IMR-90 (cell line): ENCODE results near the gene DCUN1D2. TPM values are rescaled to one million over a fixed set of nuclear protein-coding genes. Genes with fewer than 3 reads are reported as not detected.

ENCODE experiments used
- ATAC-seq: fragments of 200-7000 bp; cut with Tn5 transposase; 2 replicates; pipeline ENCODE4 v1.9.1; 2020; ENCODE audit warnings: low read depth, mild to moderate bottlenecking, moderate library complexity
- BruUV-seq: library from RNA; stranded (reverse); fragments of 400-500 nt; replicated peaks from 2 replicates; lab custom pipeline; 2021; lab: Mats Ljungman, UMichigan
- CTCF ChIA-PET: fragments of 300-600 bp; formaldehyde crosslinking; extraction: SDS; loops from one replicate; lab custom pipeline; 2021; ENCODE audit warnings: antibody characterized with exemption; lab: Yijun Ruan, JAX
- POLR2A ChIA-PET: fragments of 300-600 bp; sonication (Branson Sonifier 250); formaldehyde crosslinking; loops from one replicate; lab custom pipeline; 2022; ENCODE audit warnings: antibody characterized with exemption; ENCODE audit not compliant: unreplicated experiment; lab: Charles Lee
- DNase-seq: peaks from one replicate; pipeline ENCODE4 v3.0.0; 2013
- H2AFZ ChIP-seq: replicated peaks from 2 replicates; pipeline ENCODE3; 2013; ENCODE audit warnings: low read length, mild to moderate bottlenecking; ENCODE audit not compliant: poor library complexity
- H2AK5ac ChIP-seq: 2 replicates; pipeline ENCODE4 v1.6.1; 2013; ENCODE audit warnings: low read depth, low read length, inconsistent platforms
- H2AK9ac ChIP-seq: replicated peaks from 2 replicates; pipeline ENCODE3; 2013; ENCODE audit warnings: mild to moderate bottlenecking, low read depth, low read length, moderate library complexity; ENCODE audit not compliant: poor library complexity
- H2BK120ac ChIP-seq: 2 replicates; pipeline ENCODE4 v1.6.1; 2013; ENCODE audit warnings: low read depth, low read length, inconsistent platforms
- H2BK15ac ChIP-seq: 3 replicates; pipeline ENCODE4 v1.6.1; 2013; ENCODE audit warnings: low read depth, low read length, inconsistent platforms
- H2BK20ac ChIP-seq: 2 replicates; pipeline ENCODE4 v1.6.1; 2013; ENCODE audit warnings: low read depth, mild to moderate bottlenecking, inconsistent platforms, low read length, moderate library complexity
- H2BK5ac ChIP-seq: 2 replicates; pipeline ENCODE4 v1.6.1; 2013; ENCODE audit warnings: mild to moderate bottlenecking, low read depth, low read length, inconsistent platforms; ENCODE audit not compliant: poor library complexity, severe bottlenecking
- H3K14ac ChIP-seq: replicated peaks from 2 replicates; pipeline ENCODE4 v1.6.1; 2013; ENCODE audit warnings: low read depth, low read length, inconsistent platforms
- H3K18ac ChIP-seq: 2 replicates; pipeline ENCODE4 v1.6.1; 2013; ENCODE audit warnings: low read depth, low read length, control low read depth
- H3K23ac ChIP-seq: 2 replicates; pipeline ENCODE4 v1.6.1; 2013; ENCODE audit warnings: low read depth, low read length, inconsistent platforms
- H3K27ac ChIP-seq: 2 replicates; pipeline ENCODE4 v1.5.1; 2013; ENCODE audit warnings: mild to moderate bottlenecking, control low read depth, low read length; ENCODE audit not compliant: insufficient read depth
- H3K27me3 ChIP-seq: 2 replicates; pipeline ENCODE4 v1.6.1; 2013; ENCODE audit warnings: low read length; ENCODE audit not compliant: control insufficient read depth, insufficient read depth
- H3K36me3 ChIP-seq: 2 replicates; pipeline ENCODE4 v1.6.1; 2013; ENCODE audit warnings: low read length, mixed read lengths; ENCODE audit not compliant: control insufficient read depth, insufficient read depth
- H3K4ac ChIP-seq: 2 replicates; pipeline ENCODE4 v1.6.1; 2013; ENCODE audit warnings: low read depth, low read length, inconsistent platforms
- H3K4me1 ChIP-seq: 2 replicates; pipeline ENCODE4 v1.6.1; 2013; ENCODE audit warnings: low read length, mixed read lengths; ENCODE audit not compliant: control insufficient read depth, insufficient read depth
- H3K4me2 ChIP-seq: 2 replicates; pipeline ENCODE4 v1.6.1; 2013; ENCODE audit warnings: low read depth, mild to moderate bottlenecking, control low read depth, low read length, moderate library complexity
- H3K4me3 ChIP-seq: 2 replicates; pipeline ENCODE4 v1.5.1; 2013; ENCODE audit warnings: low read depth, mild to moderate bottlenecking, control low read depth, low read length, moderate library complexity; ENCODE audit not compliant: insufficient read depth
- H3K56ac ChIP-seq: 2 replicates; pipeline ENCODE4 v1.6.1; 2013; ENCODE audit warnings: low read length, inconsistent platforms; ENCODE audit not compliant: insufficient read depth; ENCODE audit errors: extremely low read depth
- H3K79me1 ChIP-seq, 2 experiments: 2 replicates each; pipeline ENCODE4 v1.6.1; 2013; ENCODE audit warnings: low read length in 2 of 2, inconsistent platforms in 1 of 2, low read depth in 1 of 2
- H3K9ac ChIP-seq: 2 replicates; pipeline ENCODE4 v1.6.1; 2013; ENCODE audit warnings: low read depth, low read length, control low read depth
- H3K9me1 ChIP-seq: 2 replicates; pipeline ENCODE4 v1.6.1; 2013; ENCODE audit warnings: low read length, inconsistent platforms; ENCODE audit not compliant: insufficient read depth
- H3K9me3 ChIP-seq: 2 replicates; pipeline ENCODE4 v1.6.1; 2013; ENCODE audit warnings: low read length; ENCODE audit not compliant: control insufficient read depth, insufficient read depth
- H4K20me1 ChIP-seq: 2 replicates; pipeline ENCODE4 v1.6.1; 2013; ENCODE audit warnings: low read length, inconsistent platforms; ENCODE audit not compliant: insufficient read depth
- H4K5ac ChIP-seq: 2 replicates; pipeline ENCODE4 v1.6.1; 2013; ENCODE audit warnings: mild to moderate bottlenecking, low read depth, low read length, control low read depth
- H4K8ac ChIP-seq, 2 experiments: 2 replicates each; pipeline ENCODE4 v1.6.1; 2013; ENCODE audit warnings: low read depth in 2 of 2, low read length in 2 of 2, control low read depth in 1 of 2, inconsistent platforms in 1 of 2
- H4K91ac ChIP-seq: 2 replicates; pipeline ENCODE4 v1.6.1; 2013; ENCODE audit warnings: low read depth, low read length, inconsistent platforms; ENCODE audit not compliant: insufficient read depth
- BHLHE40 ChIP-seq: fragments of 150-350 bp; IDR thresholded peaks from 2 replicates; pipeline ENCODE4 v1.6.1; 2016; ENCODE audit warnings: mild to moderate bottlenecking, low read depth, low read length
- CEBPB ChIP-seq: IDR thresholded peaks from 2 replicates; pipeline ENCODE4 v1.6.1; 2012; ENCODE audit warnings: low read depth, low read length, improper control_type of control experiment
- CHD1 ChIP-seq: IDR thresholded peaks from 2 replicates; pipeline ENCODE4 v1.6.1; 2012; ENCODE audit warnings: low read depth, low read length, improper control_type of control experiment
- CTCF ChIP-seq: conservative IDR thresholded peaks from 2 replicates; pipeline ENCODE4 v1.5.1; 2012; ENCODE audit warnings: mild to moderate bottlenecking, low read depth, low read length, improper control_type of control experiment
- FOS ChIP-seq: fragments of 150-350 bp; IDR thresholded peaks from 2 replicates; pipeline ENCODE4 v1.6.1; 2016; ENCODE audit warnings: low read depth, low read length
- MAFK ChIP-seq: IDR thresholded peaks from 2 replicates; pipeline ENCODE4 v1.6.1; 2012; ENCODE audit warnings: low read depth, low read length, improper control_type of control experiment
- MAZ ChIP-seq: IDR thresholded peaks from 2 replicates; pipeline ENCODE4 v1.6.1; 2012; ENCODE audit warnings: low read depth, mild to moderate bottlenecking, low read length, improper control_type of control experiment, moderate library complexity, borderline replicate concordance
- MXI1 ChIP-seq: IDR thresholded peaks from 2 replicates; pipeline ENCODE4 v1.6.1; 2012; ENCODE audit warnings: low read depth, mild to moderate bottlenecking, low read length, moderate library complexity, borderline replicate concordance
- NFE2L2 ChIP-seq: fragments of 150-350 bp; IDR thresholded peaks from 2 replicates; pipeline ENCODE4 v1.6.1; 2016; ENCODE audit warnings: low read depth, mild to moderate bottlenecking, low read length
- POLR2A ChIP-seq: IDR thresholded peaks from 2 replicates; pipeline ENCODE4 v1.6.1; 2012; ENCODE audit warnings: mild to moderate bottlenecking, low read depth, low read length
- RAD21 ChIP-seq: IDR thresholded peaks from 2 replicates; pipeline ENCODE4 v1.6.1; 2012; ENCODE audit warnings: low read length, improper control_type of control experiment
- RCOR1 ChIP-seq: IDR thresholded peaks from 2 replicates; pipeline ENCODE4 v1.6.1; 2012; ENCODE audit warnings: mild to moderate bottlenecking, low read length, improper control_type of control experiment; ENCODE audit not compliant: insufficient replicate concordance
- RFX5 ChIP-seq: IDR thresholded peaks from 2 replicates; pipeline ENCODE4 v1.8.0; 2012; ENCODE audit warnings: low read depth, mild to moderate bottlenecking, low read length, moderate library complexity
- SMC3 ChIP-seq: fragments of 150-350 bp; IDR thresholded peaks from 2 replicates; pipeline ENCODE4 v1.6.1; 2016; ENCODE audit warnings: low read depth, mild to moderate bottlenecking, antibody characterized with exemption, low read length, moderate library complexity
- WGBS, 2 experiments: methylation state at CpG; one replicate each; pipeline versions ENCODE4 v1.1.5 to v1.1.7; 2013; ENCODE audit warnings: missing lambda C conversion rate in 2 of 2; ENCODE audit not compliant: insufficient read length in 1 of 2; ENCODE audit errors: extremely low coverage in 2 of 2; 5-methylcytosine and 5-hydroxymethylcytosine counted together
- dilution Hi-C: fragments of 300-500 bp; cut with HindIII; formaldehyde crosslinking; loops from one replicate; pipeline ENCODE4 v1.14.3; 2018; ENCODE audit warnings: low sequenced_read_pairs; ENCODE audit not compliant: unreplicated experiment
- in situ Hi-C: fragments of 300-500 bp; cut with MboI; formaldehyde crosslinking; loops from 3 replicates; pipeline ENCODE4 v1.14.3; 2019; ENCODE audit warnings: low sequenced_read_pairs, inconsistent platforms, mixed read lengths
- intact Hi-C: fragments of 100-400 bp; cut with micrococcal nuclease; formaldehyde crosslinking; loops from 2 replicates; pipeline ENCODE4 v1.10.0; 2022
- polyA plus RNA-seq, 3 experiments: library from polyadenylated mRNA; depleted of rRNA; stranded (reverse); fragments of >200 nt; gene quantifications; 2 replicates each; pipeline ENCODE4 v1.2.3, GENCODE V29; 2012; ENCODE audit warnings: low replicate concordance in 1 of 3
- total RNA-seq: library from RNA; depleted of rRNA; stranded (reverse); fragments of >200 nt; gene quantifications from 2 replicates; pipeline ENCODE4 v1.2.3, GENCODE V29; 2012
- TF ChIP-seq, protein P1 (sequence below): fragments of 150-350 bp; IDR thresholded peaks from 2 replicates; pipeline ENCODE4 v1.6.1; 2017; ENCODE audit warnings: mild to moderate bottlenecking, antibody characterized with exemption, low read length, low read depth

Gene DCUN1D2
- total and polyA plus RNA-seq, 2 of the 4 experiments (the other 2 are of a cell fraction), result 8.1 to 11.5 TPM

GRCh38 chr13:113528101-113528812 lies 37.7 kb upstream of the DCUN1D2 start:
- Histone ChIP-seq H3K14ac (no peak overlapping the region), H3K9me3 (no peaks in the 10 kb centered on the region), H3K4me1 (peaks cover 8% of the 10 kb centered on the region), H3K4me2 (no peak overlapping the region), H3K27me3 (no peaks in the 10 kb centered on the region), H4K5ac (no peak overlapping the region), H2BK20ac (no peak overlapping the region), H3K23ac (no peak overlapping the region), H3K4ac (no peak overlapping the region), H2AK9ac (no peak overlapping the region), H4K20me1 (peaks cover 38% of the 10 kb centered on the region), H4K8ac (no peak overlapping the region), H2AFZ (no peak overlapping the region), H3K56ac (no peak overlapping the region), H3K79me1 (peaks cover 30 to 56% of the 10 kb centered on the region in 2 experiments), H2BK120ac (no peak overlapping the region), H2BK5ac (no peak overlapping the region), H3K18ac (no peak overlapping the region), H3K9ac (no peak overlapping the region), H3K27ac (no peak overlapping the region), H3K9me1 (peaks cover 17% of the 10 kb centered on the region), H3K36me3 (peaks cover 49% of the 10 kb centered on the region), H3K4me3 (no peak overlapping the region), H2AK5ac (no peak overlapping the region), H4K91ac (no peak overlapping the region), H2BK15ac (no peak overlapping the region)
- WGBS, 2 experiments, result 70% methylated on average over 4 of the region's 18 CpGs; no CpG with 5 or more reads in 1 of the 2 experiments
- ATAC-seq, result no peak
- no peak for TF ChIP-seq CHD1
- TF ChIP-seq CEBPB, result no peak
- TF ChIP-seq POLR2A, result no peak
- TF ChIP-seq FOS, result no peak
- no peak for TF ChIP-seq MAFK
- TF ChIP-seq SMC3, result no peak
- no peak for TF ChIP-seq RCOR1
- no peak for TF ChIP-seq MAZ
- no peak for TF ChIP-seq RFX5
- no peak for TF ChIP-seq NFE2L2
- TF ChIP-seq, protein P1, sequence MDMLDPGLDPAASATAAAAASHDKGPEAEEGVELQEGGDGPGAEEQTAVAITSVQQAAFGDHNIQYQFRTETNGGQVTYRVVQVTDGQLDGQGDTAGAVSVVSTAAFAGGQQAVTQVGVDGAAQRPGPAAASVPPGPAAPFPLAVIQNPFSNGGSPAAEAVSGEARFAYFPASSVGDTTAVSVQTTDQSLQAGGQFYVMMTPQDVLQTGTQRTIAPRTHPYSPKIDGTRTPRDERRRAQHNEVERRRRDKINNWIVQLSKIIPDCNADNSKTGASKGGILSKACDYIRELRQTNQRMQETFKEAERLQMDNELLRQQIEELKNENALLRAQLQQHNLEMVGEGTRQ, result no peak
- no peak for TF ChIP-seq BHLHE40
- TF ChIP-seq CTCF, result no peak
- no peak for TF ChIP-seq MXI1
- TF ChIP-seq RAD21, result no peak
- dilution Hi-C loops, result no loop called here
- intact Hi-C loops, result no loop called here
- no peak for DNase-seq
- ChIA-PET POLR2A (no interaction called here), CTCF (no interaction called here)
- no TSS peak for BruUV-seq
- in situ Hi-C loops, result no loop called here
